Loucy (cell line): ENCODE results near the gene PRSS2.

ENCODE experiments used
- H2AFZ ChIP-seq: fragments of 200-600 bp; sonication (generic); 2 replicates; pipeline ENCODE4 v1.6.0; 2016; ENCODE audit warnings: antibody characterized with exemption, mild to moderate bottlenecking, low read length, moderate library complexity
- H3F3A ChIP-seq: fragments of 200-600 bp; 2 replicates; pipeline ENCODE4 v1.6.0; 2016; ENCODE audit warnings: antibody characterized with exemption, low read depth, mild to moderate bottlenecking
- H3K27me3 ChIP-seq: fragments of 200-600 bp; sonication (generic); 2 replicates; pipeline ENCODE4 v1.6.1; 2014; ENCODE audit warnings: low read length, mild to moderate bottlenecking; ENCODE audit not compliant: insufficient read depth, poor library complexity, severe bottlenecking
- H3K36me3 ChIP-seq: fragments of 200-600 bp; sonication (generic); 2 replicates; pipeline ENCODE4 v1.6.1; 2016; ENCODE audit warnings: low read length; ENCODE audit not compliant: insufficient read depth
- H3K4me1 ChIP-seq: fragments of 200-600 bp; sonication (generic); 2 replicates; pipeline ENCODE4 v1.5.1; 2014; ENCODE audit warnings: low read length, mild to moderate bottlenecking; ENCODE audit not compliant: insufficient read depth, poor library complexity, severe bottlenecking
- H3K4me2 ChIP-seq: fragments of 200-600 bp; sonication (generic); 2 replicates; pipeline ENCODE4 v1.6.0; 2014; ENCODE audit warnings: antibody characterized with exemption, low read length, low read depth, mild to moderate bottlenecking; ENCODE audit not compliant: poor library complexity, severe bottlenecking
- H3K4me3 ChIP-seq: fragments of 200-600 bp; sonication (generic); 2 replicates; pipeline ENCODE4 v1.5.1; 2014; ENCODE audit warnings: low read length, mild to moderate bottlenecking, mixed read lengths; ENCODE audit not compliant: poor library complexity, severe bottlenecking
- H3K79me2 ChIP-seq: fragments of 200-600 bp; sonication (generic); 2 replicates; pipeline ENCODE4 v1.6.1; 2014; ENCODE audit warnings: low read length; ENCODE audit not compliant: insufficient read depth
- H3K9ac ChIP-seq: fragments of 200-600 bp; sonication (generic); 2 replicates; pipeline ENCODE4 v1.6.0; 2014; ENCODE audit warnings: mild to moderate bottlenecking, low read depth, low read length, moderate library complexity; ENCODE audit not compliant: poor library complexity, severe bottlenecking
- H3K9me2 ChIP-seq: fragments of 200-600 bp; sonication (generic); replicated peaks from 2 replicates; pipeline ENCODE4 v1.6.1; 2016; ENCODE audit warnings: low read depth, low read length, mixed read lengths
- H3K9me3 ChIP-seq: fragments of 200-600 bp; sonication (generic); 2 replicates; pipeline ENCODE4 v1.6.1; 2014; ENCODE audit warnings: mild to moderate bottlenecking, antibody characterized with exemption, low read length, low read depth; ENCODE audit not compliant: insufficient read depth
- H4K20me1 ChIP-seq: fragments of 200-600 bp; sonication (generic); 2 replicates; pipeline ENCODE4 v1.6.0; 2014; ENCODE audit warnings: antibody characterized with exemption, low read length, mild to moderate bottlenecking; ENCODE audit not compliant: insufficient read depth, poor library complexity, severe bottlenecking
- CTCF ChIP-seq: fragments of 200-600 bp; sonication (generic); conservative IDR thresholded peaks from 2 replicates; pipeline ENCODE4 v1.5.1; 2014; ENCODE audit warnings: mild to moderate bottlenecking, antibody characterized with exemption, low read length
- EZH2phosphoT487 ChIP-seq: fragments of 200-600 bp; IDR thresholded peaks from 2 replicates; pipeline ENCODE4 v1.6.1; 2018; ENCODE audit warnings: antibody characterized with exemption, mild to moderate bottlenecking, moderate library complexity, borderline replicate concordance

Gene PRSS2

GRCh38 chr7:142795339-142795863 is 24.6 kb downstream of the PRSS2 start:
- peaks cover 42% of the 10 kb centered on the region for H3K36me3 ChIP-seq
- peaks cover 4% of the 10 kb centered on the region for H4K20me1 ChIP-seq
- no peak overlapping the region for H3K9ac ChIP-seq
- H3K4me2 ChIP-seq = no peak overlapping the region
- H2AFZ ChIP-seq = no peak overlapping the region
- H3K79me2 ChIP-seq = peaks cover 43% of the 10 kb centered on the region
- no peak overlapping the region for H3K4me3 ChIP-seq
- H3K27me3 ChIP-seq = peaks cover 35% of the 10 kb centered on the region
- TF ChIP-seq EZH2phosphoT487 = no peak
- H3F3A ChIP-seq = peaks cover 6% of the 10 kb centered on the region; the same call in 1 of the 2 replicates
- no peaks in the 10 kb centered on the region for H3K9me3 ChIP-seq
- H3K4me1 ChIP-seq = peaks cover 14% of the 10 kb centered on the region
- H3K9me2 ChIP-seq = no peaks in the 10 kb centered on the region

- Histone ChIP-seq H3K36me3 (peaks cover 49% of the 10 kb centered on the region), H2AFZ (no peak overlapping the region), H3K4me2 (peak overlapping the region; percentile 100), H3K4me1 (peaks cover 20% of the 10 kb centered on the region), H3F3A (peaks cover 9% of the 10 kb centered on the region; the same call in 1 of the 2 replicates), H3K9me2 (no peaks in the 10 kb centered on the region), H3K9ac (peak overlapping the region; percentile 100), H3K9me3 (no peaks in the 10 kb centered on the region), H3K4me3 (peak overlapping the region; percentile 93), H4K20me1 (peaks cover 4% of the 10 kb centered on the region), H3K27me3 (peaks cover 35% of the 10 kb centered on the region), H3K79me2 (peaks cover 50% of the 10 kb centered on the region)
- no peak for TF ChIP-seq EZH2phosphoT487
- no peak for TF ChIP-seq CTCF
These were observed 25.3 kb downstream of the PRSS2 start for GRCh38 chr7:142796001-142796500.

GRCh38 chr7:142796501-142797390 is 26.0 kb downstream of the PRSS2 start:
- peak overlapping the region; percentile 100 for H3K4me2 ChIP-seq

More at GRCh38 chr7:142796501-142797390, 26.0 kb downstream of the PRSS2 start:
- Histone ChIP-seq H3K4me3 (peak overlapping the region; percentile 93), H3K9me2 (no peaks in the 10 kb centered on the region), H2AFZ (no peak overlapping the region), H3K79me2 (peaks cover 57% of the 10 kb centered on the region), H3K27me3 (peaks cover 35% of the 10 kb centered on the region), H3K36me3 (peaks cover 55% of the 10 kb centered on the region), H3F3A (peaks cover 12% of the 10 kb centered on the region), H3K9me3 (no peaks in the 10 kb centered on the region), H4K20me1 (peaks cover 4% of the 10 kb centered on the region), H3K4me1 (peaks cover 25% of the 10 kb centered on the region), H3K9ac (peak overlapping the region; percentile 100)
- TF ChIP-seq CTCF (no peak), EZH2phosphoT487 (no peak)
